ENCODE data around the gene ACTR1B.
A peak's percentile ranks its signal among the peaks of the same experiment; 100 is the strongest.

Gene ACTR1B

GRCh38 chr2:97697252-97698235 lies 33.7 kb upstream of the ACTR1B start:
- Histone ChIP-seq H3K27me3 (ENCODE audit: insufficient read depth, low read length) (no peaks in the 10 kb centered on the region), H3K4me3 (ENCODE audit: low read depth, low read length, poor library complexity, severe bottlenecking) (no peak overlapping the region), H3K27ac (ENCODE audit: low read depth, low read length, poor library complexity, severe bottlenecking) (no peak overlapping the region), H3K36me3 (ENCODE audit: insufficient read depth, low read length) (no peaks in the 10 kb centered on the region), H3K79me2 (ENCODE audit: insufficient read depth, low read length) (no peaks in the 10 kb centered on the region), H3K9ac (ENCODE audit: low read length) (no peak overlapping the region), H3K4me2 (ENCODE audit: low read length) (no peak overlapping the region), H3K4me1 (ENCODE audit: insufficient read depth, low read length, severe bottlenecking) (no peaks in the 10 kb centered on the region), H3K9me2 (ENCODE audit: low read depth, low read length) (no peaks in the 10 kb centered on the region), H4K20me1 (ENCODE audit: insufficient read depth, low read length) (no peaks in the 10 kb centered on the region), H2AFZ (ENCODE audit: low read length) (no peak overlapping the region), H3F3A (ENCODE audit: insufficient read depth, low read length) (no peaks in the 10 kb centered on the region), H3K9me3 (ENCODE audit: low read length) (no peaks in the 10 kb centered on the region)
- TF ChIP-seq EZH2 (IDR thresholded peaks at IDR 0.05; ENCODE audit: borderline replicate concordance, low read length), result no peak
- TF ChIP-seq, protein P1, sequence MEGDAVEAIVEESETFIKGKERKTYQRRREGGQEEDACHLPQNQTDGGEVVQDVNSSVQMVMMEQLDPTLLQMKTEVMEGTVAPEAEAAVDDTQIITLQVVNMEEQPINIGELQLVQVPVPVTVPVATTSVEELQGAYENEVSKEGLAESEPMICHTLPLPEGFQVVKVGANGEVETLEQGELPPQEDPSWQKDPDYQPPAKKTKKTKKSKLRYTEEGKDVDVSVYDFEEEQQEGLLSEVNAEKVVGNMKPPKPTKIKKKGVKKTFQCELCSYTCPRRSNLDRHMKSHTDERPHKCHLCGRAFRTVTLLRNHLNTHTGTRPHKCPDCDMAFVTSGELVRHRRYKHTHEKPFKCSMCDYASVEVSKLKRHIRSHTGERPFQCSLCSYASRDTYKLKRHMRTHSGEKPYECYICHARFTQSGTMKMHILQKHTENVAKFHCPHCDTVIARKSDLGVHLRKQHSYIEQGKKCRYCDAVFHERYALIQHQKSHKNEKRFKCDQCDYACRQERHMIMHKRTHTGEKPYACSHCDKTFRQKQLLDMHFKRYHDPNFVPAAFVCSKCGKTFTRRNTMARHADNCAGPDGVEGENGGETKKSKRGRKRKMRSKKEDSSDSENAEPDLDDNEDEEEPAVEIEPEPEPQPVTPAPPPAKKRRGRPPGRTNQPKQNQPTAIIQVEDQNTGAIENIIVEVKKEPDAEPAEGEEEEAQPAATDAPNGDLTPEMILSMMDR (IDR thresholded peaks at IDR 0.05; ENCODE audit: low read length), result peak; percentile 94

GRCh38 chr2:97695744-97696143 lies 31.9 kb upstream of the ACTR1B start:
- Histone ChIP-seq H3F3A (ENCODE audit: insufficient read depth, low read length) (no peaks in the 10 kb centered on the region), H3K4me2 (ENCODE audit: low read length) (no peak overlapping the region), H3K27me3 (ENCODE audit: insufficient read depth, low read length) (no peaks in the 10 kb centered on the region), H3K27ac (ENCODE audit: low read depth, low read length, poor library complexity, severe bottlenecking) (no peak overlapping the region), H2AFZ (ENCODE audit: low read length) (no peak overlapping the region), H3K79me2 (ENCODE audit: insufficient read depth, low read length) (no peaks in the 10 kb centered on the region), H4K20me1 (ENCODE audit: insufficient read depth, low read length) (no peaks in the 10 kb centered on the region), H3K36me3 (ENCODE audit: insufficient read depth, low read length) (no peaks in the 10 kb centered on the region), H3K9ac (ENCODE audit: low read length) (no peak overlapping the region), H3K4me1 (ENCODE audit: insufficient read depth, low read length, severe bottlenecking) (no peaks in the 10 kb centered on the region), H3K4me3 (ENCODE audit: low read depth, low read length, poor library complexity, severe bottlenecking) (no peak overlapping the region), H3K9me2 (ENCODE audit: low read depth, low read length) (no peaks in the 10 kb centered on the region), H3K9me3 (ENCODE audit: low read length) (no peaks in the 10 kb centered on the region)
- no peak for TF ChIP-seq EZH2 (IDR thresholded peaks at IDR 0.05; ENCODE audit: borderline replicate concordance, low read length)
- TF ChIP-seq, protein P1 (IDR thresholded peaks at IDR 0.05; ENCODE audit: low read length), result no peak

- Histone ChIP-seq H3K36me3 (ENCODE audit: insufficient read depth, low read length) (no peaks in the 10 kb centered on the region), H3K4me2 (ENCODE audit: low read length) (no peak overlapping the region), H4K20me1 (ENCODE audit: insufficient read depth, low read length) (no peaks in the 10 kb centered on the region), H3K4me3 (ENCODE audit: low read depth, low read length, poor library complexity, severe bottlenecking) (no peak overlapping the region), H3F3A (ENCODE audit: insufficient read depth, low read length) (no peaks in the 10 kb centered on the region), H3K9ac (ENCODE audit: low read length) (no peak overlapping the region), H3K27me3 (ENCODE audit: insufficient read depth, low read length) (no peaks in the 10 kb centered on the region), H3K4me1 (ENCODE audit: insufficient read depth, low read length, severe bottlenecking) (no peaks in the 10 kb centered on the region), H3K79me2 (ENCODE audit: insufficient read depth, low read length) (no peaks in the 10 kb centered on the region), H3K9me2 (ENCODE audit: low read depth, low read length) (no peaks in the 10 kb centered on the region), H2AFZ (ENCODE audit: low read length) (no peak overlapping the region), H3K9me3 (ENCODE audit: low read length) (no peaks in the 10 kb centered on the region), H3K27ac (ENCODE audit: low read depth, low read length, poor library complexity, severe bottlenecking) (no peak overlapping the region)
- no peak for TF ChIP-seq EZH2 (IDR thresholded peaks at IDR 0.05; ENCODE audit: borderline replicate concordance, low read length)
- TF ChIP-seq, protein P1 (IDR thresholded peaks at IDR 0.05; ENCODE audit: low read length), result no peak
Measured at GRCh38 chr2:97693476-97693875, 29.6 kb upstream of the ACTR1B start.
